DND-41 (cell line): ENCODE results near the gene PTPRJ.
"Not testable (repeated sequence)": the region's sequence is repeated elsewhere in the genome, so short reads cannot be mapped to it uniquely, and the experiment has no call there.

Source experiments
- ATAC-seq: fragments of 200-7000 bp; cut with Tn5 transposase; 3 replicates; pipeline ENCODE4 v1.9.1; 2021; ENCODE audit warnings: low read depth; ENCODE audit not compliant: insufficient read depth
- DNase-seq: peaks from one replicate; pipeline ENCODE4 v3.0.0-alpha.2; 2020
- H2AFZ ChIP-seq: 2 replicates; pipeline ENCODE4 v1.6.0; 2012; ENCODE audit warnings: low read depth, low read length
- H3K27ac ChIP-seq: 2 replicates; pipeline ENCODE4 v1.5.1; 2012; ENCODE audit warnings: low read length, inconsistent platforms
- H3K27me3 ChIP-seq: fragments of 200-600 bp; sonication (generic); 2 replicates; pipeline ENCODE4 v1.6.0; 2012; ENCODE audit warnings: low read length, mild to moderate bottlenecking, inconsistent platforms; ENCODE audit not compliant: insufficient read depth, poor library complexity
- H3K36me3 ChIP-seq: 2 replicates; pipeline ENCODE4 v1.5.1; 2012; ENCODE audit warnings: low read length, inconsistent platforms; ENCODE audit not compliant: insufficient read depth
- H3K4me1 ChIP-seq: 2 replicates; pipeline ENCODE4 v1.5.1; 2012; ENCODE audit warnings: mild to moderate bottlenecking, low read length; ENCODE audit not compliant: insufficient read depth
- H3K4me2 ChIP-seq: 2 replicates; pipeline ENCODE4 v1.6.0; 2012; ENCODE audit warnings: mild to moderate bottlenecking, moderate library complexity, low read length, inconsistent platforms; ENCODE audit not compliant: insufficient read depth
- H3K4me3 ChIP-seq, 2 experiments: fragments of 200-600 bp in 1 of 2; shearing (Covaris generic) in 1 of 2; 2 replicates each; pipeline ENCODE4 v1.5.1; 2012 to 2016; ENCODE audit warnings: inconsistent platforms in 2 of 2, low read length in 2 of 2, mild to moderate bottlenecking in 2 of 2, low read depth in 1 of 2, moderate library complexity in 1 of 2
- H3K79me2 ChIP-seq: 2 replicates; pipeline ENCODE4 v1.6.0; 2012; ENCODE audit warnings: low read length, inconsistent platforms; ENCODE audit not compliant: insufficient read depth
- H3K9ac ChIP-seq: 2 replicates; pipeline ENCODE4 v1.6.0; 2012; ENCODE audit warnings: low read depth, mild to moderate bottlenecking, inconsistent platforms, low read length, moderate library complexity
- H3K9me3 ChIP-seq: 2 replicates; pipeline ENCODE4 v1.5.1; 2012; ENCODE audit warnings: low read length, moderate library complexity, mild to moderate bottlenecking, inconsistent platforms; ENCODE audit not compliant: insufficient read depth, severe bottlenecking
- H4K20me1 ChIP-seq: 2 replicates; pipeline ENCODE4 v1.6.0; 2012; ENCODE audit warnings: low read length; ENCODE audit not compliant: insufficient read depth
- CTCF ChIP-seq: IDR thresholded peaks from 2 replicates; pipeline ENCODE4 v1.5.1; 2012; ENCODE audit warnings: borderline replicate concordance, low read length, moderate library complexity, mild to moderate bottlenecking; ENCODE audit not compliant: poor library complexity, severe bottlenecking; ENCODE audit errors: extremely low read depth
- EZH2 ChIP-seq: IDR thresholded peaks from 3 replicates; pipeline ENCODE4 v1.6.1; 2012; ENCODE audit warnings: borderline replicate concordance, low read depth, mild to moderate bottlenecking, moderate library complexity, low read length, inconsistent platforms; ENCODE audit not compliant: severe bottlenecking

Gene PTPRJ

DNA sequence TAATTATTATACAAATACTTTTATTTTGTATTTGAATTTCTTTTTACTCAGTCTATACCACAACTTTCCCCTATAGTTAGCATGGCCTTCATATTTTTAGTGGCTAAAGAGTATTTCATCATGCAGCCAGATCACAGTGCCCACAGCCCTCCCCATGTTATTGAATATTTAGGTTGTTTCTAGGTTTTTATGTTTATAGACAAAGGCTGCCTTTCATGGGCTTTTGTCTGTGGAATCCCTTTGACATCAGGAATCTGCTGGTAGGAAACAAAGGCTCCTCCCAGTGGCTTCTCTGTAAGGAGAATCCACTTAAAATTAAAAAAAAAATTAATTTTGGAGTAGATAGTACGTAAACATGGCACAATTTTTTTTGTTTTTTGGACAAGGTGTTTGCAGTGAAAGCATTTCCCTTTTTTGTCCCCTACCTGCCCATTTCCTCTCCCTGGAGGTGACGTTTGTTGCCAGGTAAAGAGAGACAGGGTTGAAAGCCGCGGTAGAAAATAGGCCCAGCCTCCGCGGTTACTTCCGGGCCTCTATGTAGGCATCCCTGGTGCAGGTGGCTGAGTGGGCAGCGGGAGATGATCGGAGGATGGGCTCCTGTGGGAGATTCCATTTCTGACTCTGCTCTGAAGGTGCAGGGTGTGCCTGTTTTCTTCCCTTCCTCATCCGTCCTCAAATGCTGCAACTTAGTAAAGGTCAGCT lies 154.0 kb downstream of the PTPRJ start:
- no peak overlapping the region for H3K9ac ChIP-seq
- no peak for DNase-seq

DNA sequence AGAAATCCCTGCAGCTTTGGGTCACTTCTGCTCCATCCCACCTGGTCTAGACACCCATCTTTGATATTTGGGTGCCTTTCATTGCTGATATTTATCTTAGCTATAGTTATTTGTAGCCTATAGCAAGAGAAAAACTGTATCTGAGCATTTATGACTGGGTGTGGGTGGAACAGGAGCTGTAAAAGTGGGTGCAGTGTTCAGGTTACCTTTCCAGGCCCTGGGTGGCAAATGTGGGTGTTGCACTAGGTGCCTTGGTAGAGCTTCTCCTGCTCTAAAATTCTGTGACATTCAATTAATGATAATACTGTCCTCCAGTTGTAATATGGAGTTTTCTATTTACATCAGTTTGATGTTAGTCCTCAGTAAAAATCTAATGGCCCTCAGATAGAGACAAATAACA lies 157.9 kb downstream of the PTPRJ start:
- TF ChIP-seq EZH2 (no peak), CTCF (no peak)
- Histone ChIP-seq H3K9me3 (no peaks in the 10 kb centered on the region), H4K20me1 (no peaks in the 10 kb centered on the region), H3K4me1 (no peaks in the 10 kb centered on the region), H2AFZ (no peak overlapping the region), H3K36me3 (no peaks in the 10 kb centered on the region), H3K79me2 (no peaks in the 10 kb centered on the region), H3K4me2 (no peak overlapping the region), H3K4me3 (no peak overlapping the region), H3K27me3 (no peaks in the 10 kb centered on the region), H3K9ac (no peak overlapping the region), H3K27ac (no peak overlapping the region)
- DNase-seq (no peak), ATAC-seq (no peak)

More for the DNA sequence above, 154.0 kb downstream of the PTPRJ start:
- Histone ChIP-seq H4K20me1 (no peaks in the 10 kb centered on the region), H3K9me3 (no peaks in the 10 kb centered on the region), H3K27me3 (no peaks in the 10 kb centered on the region), H3K79me2 (no peaks in the 10 kb centered on the region), H3K4me3 (no peak overlapping the region), H2AFZ (no peak overlapping the region), H3K36me3 (no peaks in the 10 kb centered on the region), H3K4me2 (no peak overlapping the region), H3K4me1 (no peaks in the 10 kb centered on the region), H3K27ac (no peak overlapping the region)
- TF ChIP-seq CTCF, result no peak
- TF ChIP-seq EZH2, result no peak
- no peak for ATAC-seq

DNA sequence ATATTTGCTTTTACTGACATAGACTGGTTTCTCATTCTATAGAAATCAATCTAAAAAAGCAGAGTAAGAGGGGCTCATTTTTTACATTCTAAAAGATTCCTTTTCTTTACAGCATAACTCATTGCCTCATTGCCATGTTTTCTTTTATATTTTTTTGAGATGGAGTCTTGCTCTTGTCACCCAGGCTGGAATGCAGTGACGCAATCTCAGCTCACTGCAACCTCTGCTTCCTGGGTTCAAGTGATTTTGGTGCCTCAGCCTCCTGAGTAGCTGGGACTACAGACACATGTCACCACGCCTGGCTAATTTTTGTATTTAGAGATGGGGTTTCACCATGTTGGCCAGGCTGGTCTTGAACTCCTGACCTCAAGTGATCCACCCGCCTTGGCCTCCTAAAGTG lies 159.5 kb downstream of the PTPRJ start:
- not testable (repeated sequence) for H4K20me1 ChIP-seq, H3K9me3 ChIP-seq, H3K4me1 ChIP-seq, H3K27ac ChIP-seq, H3K36me3 ChIP-seq, H3K9ac ChIP-seq, H3K79me2 ChIP-seq, H2AFZ ChIP-seq, H3K4me3 ChIP-seq, ATAC-seq, H3K27me3 ChIP-seq, H3K4me2 ChIP-seq, DNase-seq

- H3K36me3 ChIP-seq, result no peaks in the 10 kb centered on the region
- TF ChIP-seq EZH2 (no peak), CTCF (no peak)
- DNase-seq (no peak), ATAC-seq (no peak)
- H3K27me3 ChIP-seq, result no peaks in the 10 kb centered on the region
- H3K4me2 ChIP-seq, result no peak overlapping the region
- no peaks in the 10 kb centered on the region for H3K4me1 ChIP-seq
- no peak overlapping the region for H3K9ac ChIP-seq
- no peaks in the 10 kb centered on the region for H4K20me1 ChIP-seq
- H2AFZ ChIP-seq, result no peak overlapping the region
- H3K4me3 ChIP-seq, result no peak overlapping the region
- no peaks in the 10 kb centered on the region for H3K9me3 ChIP-seq
- no peak overlapping the region for H3K27ac ChIP-seq
- no peaks in the 10 kb centered on the region for H3K79me2 ChIP-seq
These were observed 161.2 kb downstream of the PTPRJ start for GRCh38 chr11:48141475-48142122.
